GM10248 (cell line): ENCODE data around the gene CHN1.
A peak's percentile ranks its signal among the peaks of the same experiment; 100 is the strongest.

Source experiments
- CTCF ChIA-PET: fragments of 300-600 bp; sonication (Branson Sonifier 250); formaldehyde crosslinking; extraction: SDS; loops from one replicate; lab custom pipeline; 2021; ENCODE audit warnings: antibody characterized with exemption; lab: Yijun Ruan, JAX
- POLR2A ChIA-PET: fragments of 350-650 bp; sonication (Branson Sonifier 250); formaldehyde crosslinking; extraction: SDS; loops from one replicate; lab custom pipeline; 2020; ENCODE audit warnings: antibody characterized with exemption; lab: Yijun Ruan, JAX
- DNase-seq: peaks from one replicate; pipeline ENCODE4 v3.0.0; 2012; ENCODE audit errors: extremely low spot score
- CTCF ChIP-seq: IDR thresholded peaks from 2 replicates; pipeline ENCODE4 v1.5.1; 2012; ENCODE audit warnings: mild to moderate bottlenecking, low read depth; ENCODE audit errors: extremely low read depth, missing control alignments, control extremely low read depth

The CHN1 gene

DNA sequence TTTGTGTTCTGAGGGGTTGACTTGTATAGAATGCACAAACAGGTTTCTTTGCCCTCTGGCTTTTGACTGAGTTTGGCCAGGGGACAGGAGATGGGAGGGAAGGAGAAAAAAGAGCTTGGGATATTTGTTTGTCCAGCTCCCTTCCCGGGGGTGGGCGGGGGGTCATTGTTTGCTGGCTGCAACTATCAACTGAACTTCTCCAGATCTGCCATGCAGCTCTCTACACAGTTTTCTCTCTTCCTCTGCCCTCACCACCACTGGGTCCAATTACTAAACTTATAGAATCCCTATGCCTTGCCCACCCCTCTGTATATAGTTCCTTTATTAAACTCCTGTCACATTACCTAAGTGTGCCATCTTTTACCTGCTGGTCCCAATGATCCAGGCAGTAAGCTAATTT lies 32.8 kb upstream of the CHN1 start:
- POLR2A ChIA-PET, result interaction anchor here (0.6 kb wide), 1 partner anchor 243 kb away, joined by 5 read pairs; no protein-coding TSS in a partner anchor
- CTCF ChIA-PET, result interaction anchor here (1.1 to 1.2 kb wide), 4 partner anchors 16 to 248 kb away, joined by 3 read pairs; no protein-coding TSS in a partner anchor
- DNase-seq, result no peak
- TF ChIP-seq CTCF, result no peak

- DNase-seq, result peak; percentile 40
- peak; percentile 51 for TF ChIP-seq CTCF
- POLR2A ChIA-PET, result no interaction called here
- CTCF ChIA-PET, result interaction anchor here (1.4 kb wide), 1 partner anchor 8 kb away, joined by 3 read pairs; no protein-coding TSS in a partner anchor
Measured at GRCh38 chr2:175036582-175037018, 31.4 kb upstream of the CHN1 start.

DNA sequence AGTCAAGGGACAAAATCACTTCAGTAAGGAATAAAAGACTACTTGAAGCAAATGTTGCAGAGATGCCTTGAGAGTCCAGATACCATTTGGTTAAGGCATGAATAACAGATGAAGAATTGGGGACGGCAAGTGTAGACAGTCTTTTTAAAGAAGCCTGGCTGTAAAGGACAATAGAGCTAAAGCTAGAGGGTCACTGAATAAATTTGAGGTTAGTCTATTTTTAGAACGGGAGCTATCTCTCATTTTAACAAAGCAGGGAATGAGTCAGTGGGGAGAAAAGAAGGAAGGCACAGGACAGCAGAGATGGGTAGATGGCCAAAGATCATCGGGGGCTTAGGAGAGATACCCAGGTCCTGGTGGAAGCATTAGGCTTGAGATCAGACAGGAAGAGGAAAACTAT lies 30.6 kb upstream of the CHN1 start:
- TF ChIP-seq CTCF, result no peak
- CTCF ChIA-PET, result interaction anchor here (1.4 kb wide), 1 partner anchor 9 kb away, joined by 3 read pairs; no protein-coding TSS in a partner anchor
- POLR2A ChIA-PET, result no interaction called here
- no peak for DNase-seq

DNA sequence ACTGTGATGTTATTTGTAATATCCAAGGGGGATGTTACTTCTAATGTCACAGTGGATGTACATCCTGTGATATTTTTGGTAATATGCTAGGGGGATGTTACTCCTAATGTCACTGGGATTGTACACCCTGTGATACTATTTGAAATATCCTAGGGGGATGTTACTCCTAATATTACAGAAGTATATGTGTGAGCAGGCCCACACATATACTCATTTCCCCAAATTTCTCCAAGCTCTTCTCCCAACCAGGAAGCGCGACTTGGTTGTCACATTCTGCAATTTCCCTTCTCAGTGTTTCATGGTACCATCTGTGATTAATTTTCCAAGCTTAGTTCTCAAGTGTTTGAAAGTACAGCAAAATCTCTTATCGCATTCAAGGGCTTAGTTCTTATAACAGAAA lies 29.5 kb upstream of the CHN1 start:
- TF ChIP-seq CTCF, result no peak
- POLR2A ChIA-PET, result no interaction called here
- CTCF ChIA-PET, result no interaction called here

GRCh38 chr2:175030380-175031271 lies 25.4 kb upstream of the CHN1 start:
- ChIA-PET POLR2A (no interaction called here), CTCF (interaction anchor here (0.6 to 3.3 kb wide), 17 partner anchors 11 to 1067 kb away, joined by 3 to 13 read pairs (median 4); no protein-coding TSS in a partner anchor)
- no peak for DNase-seq
- peak; percentile 43 for TF ChIP-seq CTCF

More for the DNA sequence above, 29.5 kb upstream of the CHN1 start:
- no peak for DNase-seq

GRCh38 chr2:175027755-175028154 lies 22.6 kb upstream of the CHN1 start:
- POLR2A ChIA-PET, result no interaction called here
- TF ChIP-seq CTCF, result no peak
- DNase-seq, result no peak
- CTCF ChIA-PET, result no interaction called here
